Measurements from ENCODE around the gene NFIB. TPM values are rescaled to one million over a fixed set of nuclear protein-coding genes. Genes with fewer than 3 reads are reported as not detected.
A peak's percentile ranks its signal among the peaks of the same experiment; 100 is the strongest.

Gene NFIB
- total and polyA plus RNA-seq, 2 of the 4 experiments (the other 2 are of a cell fraction): 1.4 to 2.0 TPM

DNA sequence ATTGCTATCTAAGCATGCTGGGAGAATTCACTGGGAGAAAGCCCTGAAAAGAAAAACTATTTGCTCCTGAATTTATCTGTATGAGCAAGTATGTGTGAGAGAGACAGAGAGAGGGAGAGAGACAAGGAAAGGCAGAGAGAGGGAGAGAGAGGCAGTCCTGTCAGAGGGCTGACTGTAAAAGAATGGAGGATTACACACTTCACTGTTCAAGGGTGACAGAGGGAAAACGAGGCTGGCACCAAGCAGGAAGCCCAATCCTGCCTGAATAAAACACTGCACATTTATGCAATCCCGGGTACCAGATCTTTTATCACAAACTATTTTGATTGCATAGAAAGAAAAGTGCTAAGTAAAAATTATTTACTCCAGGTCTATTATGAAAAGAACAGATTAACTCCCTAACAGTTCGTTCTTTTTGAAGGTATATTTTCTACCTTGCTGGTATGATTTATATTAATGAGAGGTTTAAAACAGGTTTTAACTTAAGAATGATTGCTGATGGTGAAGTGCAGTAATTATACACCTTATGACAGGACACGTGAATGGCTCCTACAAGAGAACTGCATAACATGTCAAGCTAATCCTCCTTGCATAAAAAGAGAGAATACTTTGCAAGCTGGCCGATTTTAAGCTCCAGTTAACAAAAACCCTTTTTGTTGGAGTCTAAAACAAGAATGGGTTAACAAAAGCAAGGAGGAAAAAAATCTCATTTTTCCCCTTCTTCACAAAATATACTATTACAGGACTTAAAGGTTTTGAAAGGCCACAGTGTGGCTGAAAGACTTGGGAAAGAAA, 82.5 kb downstream of the NFIB start:
- no peaks in the 10 kb centered on the region for H3K27me3 ChIP-seq (ENCODE audit: control insufficient read depth, insufficient read depth, low read length)
- DNase-seq (no peak), ATAC-seq (ENCODE audit: low read depth) (no peak)
- WGBS, 2 experiments (ENCODE audit: extremely low coverage in 2 of 2, insufficient read length in 1 of 2): no CpG with 5 or more reads among the region's 5 CpGs
- no peak overlapping the region for H3K18ac ChIP-seq (ENCODE audit: low read depth, low read length)
- H3K9me1 ChIP-seq (ENCODE audit: insufficient read depth, low read length): no peaks in the 10 kb centered on the region
- ChIA-PET POLR2A (ENCODE audit: unreplicated experiment) (no interaction called here), CTCF (no interaction called here)
- in situ Hi-C loops (cut with MboI; ENCODE audit: low sequenced_read_pairs): no loop called here
- dilution Hi-C loops (cut with HindIII; ENCODE audit: low sequenced_read_pairs, unreplicated experiment): no loop called here
- H3K9me3 ChIP-seq (ENCODE audit: control insufficient read depth, insufficient read depth, low read length): no peaks in the 10 kb centered on the region
- H3K14ac ChIP-seq (replicated peaks; ENCODE audit: low read depth, low read length): no peak overlapping the region
- no peak overlapping the region for H2BK5ac ChIP-seq (ENCODE audit: low read depth, low read length, poor library complexity, severe bottlenecking)
- H3K23ac ChIP-seq (ENCODE audit: low read depth, low read length): no peak overlapping the region
- H4K8ac ChIP-seq (ENCODE audit: low read depth in 2 of 2, low read length in 2 of 2): no peak overlapping the region
- H3K4ac ChIP-seq (ENCODE audit: low read depth, low read length): no peak overlapping the region
- no peaks in the 10 kb centered on the region for H4K20me1 ChIP-seq (ENCODE audit: insufficient read depth, low read length)
- no peaks in the 10 kb centered on the region for H3K36me3 ChIP-seq (ENCODE audit: control insufficient read depth, insufficient read depth, low read length)
- H4K91ac ChIP-seq (ENCODE audit: insufficient read depth, low read depth, low read length): no peak overlapping the region
- no peak overlapping the region for H2BK120ac ChIP-seq (ENCODE audit: low read depth, low read length)
- intact Hi-C loops (cut with micrococcal nuclease): no loop called here
- no peak for TF ChIP-seq FOS (IDR thresholded peaks at IDR 0.05; ENCODE audit: low read depth, low read length)
- no peak for TF ChIP-seq BHLHE40 (IDR thresholded peaks at IDR 0.05; ENCODE audit: low read depth, low read length)
- TF ChIP-seq MAZ (IDR thresholded peaks at IDR 0.05; ENCODE audit: borderline replicate concordance, low read depth, low read length): no peak
- no peak for TF ChIP-seq MXI1 (IDR thresholded peaks at IDR 0.05; ENCODE audit: borderline replicate concordance, low read depth, low read length)
- TF ChIP-seq POLR2A (IDR thresholded peaks at IDR 0.05; ENCODE audit: low read depth, low read length): no peak
- no peak for TF ChIP-seq NFE2L2 (IDR thresholded peaks at IDR 0.05; ENCODE audit: low read depth, low read length)
- TF ChIP-seq CHD1 (IDR thresholded peaks at IDR 0.05; ENCODE audit: low read depth, low read length): no peak
- no peak for TF ChIP-seq RCOR1 (IDR thresholded peaks at IDR 0.05; ENCODE audit: insufficient replicate concordance, low read length)
- TF ChIP-seq, protein P1, sequence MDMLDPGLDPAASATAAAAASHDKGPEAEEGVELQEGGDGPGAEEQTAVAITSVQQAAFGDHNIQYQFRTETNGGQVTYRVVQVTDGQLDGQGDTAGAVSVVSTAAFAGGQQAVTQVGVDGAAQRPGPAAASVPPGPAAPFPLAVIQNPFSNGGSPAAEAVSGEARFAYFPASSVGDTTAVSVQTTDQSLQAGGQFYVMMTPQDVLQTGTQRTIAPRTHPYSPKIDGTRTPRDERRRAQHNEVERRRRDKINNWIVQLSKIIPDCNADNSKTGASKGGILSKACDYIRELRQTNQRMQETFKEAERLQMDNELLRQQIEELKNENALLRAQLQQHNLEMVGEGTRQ (IDR thresholded peaks at IDR 0.05; ENCODE audit: low read depth, low read length): no peak
- TF ChIP-seq RFX5 (IDR thresholded peaks at IDR 0.05; ENCODE audit: low read depth, low read length): no peak
- no peak for TF ChIP-seq MAFK (IDR thresholded peaks at IDR 0.05; ENCODE audit: low read depth, low read length)
- TF ChIP-seq SMC3 (IDR thresholded peaks at IDR 0.05; ENCODE audit: low read depth, low read length): no peak
- TF ChIP-seq, protein P2, sequence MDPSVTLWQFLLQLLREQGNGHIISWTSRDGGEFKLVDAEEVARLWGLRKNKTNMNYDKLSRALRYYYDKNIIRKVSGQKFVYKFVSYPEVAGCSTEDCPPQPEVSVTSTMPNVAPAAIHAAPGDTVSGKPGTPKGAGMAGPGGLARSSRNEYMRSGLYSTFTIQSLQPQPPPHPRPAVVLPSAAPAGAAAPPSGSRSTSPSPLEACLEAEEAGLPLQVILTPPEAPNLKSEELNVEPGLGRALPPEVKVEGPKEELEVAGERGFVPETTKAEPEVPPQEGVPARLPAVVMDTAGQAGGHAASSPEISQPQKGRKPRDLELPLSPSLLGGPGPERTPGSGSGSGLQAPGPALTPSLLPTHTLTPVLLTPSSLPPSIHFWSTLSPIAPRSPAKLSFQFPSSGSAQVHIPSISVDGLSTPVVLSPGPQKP (IDR thresholded peaks at IDR 0.05; ENCODE audit: borderline replicate concordance, low read depth, low read length): no peak
- no peak for TF ChIP-seq RAD21 (IDR thresholded peaks at IDR 0.05; ENCODE audit: low read length)
- no peak for TF ChIP-seq CEBPB (IDR thresholded peaks at IDR 0.05; ENCODE audit: low read depth, low read length)
- TF ChIP-seq, protein P3, sequence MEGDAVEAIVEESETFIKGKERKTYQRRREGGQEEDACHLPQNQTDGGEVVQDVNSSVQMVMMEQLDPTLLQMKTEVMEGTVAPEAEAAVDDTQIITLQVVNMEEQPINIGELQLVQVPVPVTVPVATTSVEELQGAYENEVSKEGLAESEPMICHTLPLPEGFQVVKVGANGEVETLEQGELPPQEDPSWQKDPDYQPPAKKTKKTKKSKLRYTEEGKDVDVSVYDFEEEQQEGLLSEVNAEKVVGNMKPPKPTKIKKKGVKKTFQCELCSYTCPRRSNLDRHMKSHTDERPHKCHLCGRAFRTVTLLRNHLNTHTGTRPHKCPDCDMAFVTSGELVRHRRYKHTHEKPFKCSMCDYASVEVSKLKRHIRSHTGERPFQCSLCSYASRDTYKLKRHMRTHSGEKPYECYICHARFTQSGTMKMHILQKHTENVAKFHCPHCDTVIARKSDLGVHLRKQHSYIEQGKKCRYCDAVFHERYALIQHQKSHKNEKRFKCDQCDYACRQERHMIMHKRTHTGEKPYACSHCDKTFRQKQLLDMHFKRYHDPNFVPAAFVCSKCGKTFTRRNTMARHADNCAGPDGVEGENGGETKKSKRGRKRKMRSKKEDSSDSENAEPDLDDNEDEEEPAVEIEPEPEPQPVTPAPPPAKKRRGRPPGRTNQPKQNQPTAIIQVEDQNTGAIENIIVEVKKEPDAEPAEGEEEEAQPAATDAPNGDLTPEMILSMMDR (conservative IDR thresholded peaks at IDR 0.05; ENCODE audit: low read depth, low read length): no peak
- H3K79me1 ChIP-seq (ENCODE audit: low read depth in 1 of 2, low read length in 2 of 2): no peaks in the 10 kb centered on the region
- no peak overlapping the region for H4K5ac ChIP-seq (ENCODE audit: low read depth, low read length)
- no peak overlapping the region for H2BK15ac ChIP-seq (ENCODE audit: low read depth, low read length)
- no peak overlapping the region for H3K56ac ChIP-seq (ENCODE audit: extremely low read depth, insufficient read depth, low read length)
- H2BK20ac ChIP-seq (ENCODE audit: low read depth, low read length): no peak overlapping the region
- H3K4me3 ChIP-seq (ENCODE audit: insufficient read depth, low read depth, low read length): no peak overlapping the region
- no peaks in the 10 kb centered on the region for H3K4me1 ChIP-seq (ENCODE audit: control insufficient read depth, insufficient read depth, low read length)
- H3K4me2 ChIP-seq (ENCODE audit: low read depth, low read length): no peak overlapping the region
- H3K9ac ChIP-seq (ENCODE audit: low read depth, low read length): no peak overlapping the region
- no peak overlapping the region for H3K27ac ChIP-seq (ENCODE audit: insufficient read depth, low read length)
- H2AFZ ChIP-seq (replicated peaks; ENCODE audit: low read length, poor library complexity): peak overlapping the region; percentile 69
- no peak overlapping the region for H2AK9ac ChIP-seq (replicated peaks; ENCODE audit: low read depth, low read length, poor library complexity)
- no TSS peak for BruUV-seq (replicated peaks)
- no peak overlapping the region for H2AK5ac ChIP-seq (ENCODE audit: low read depth, low read length)
